ENCODE data around the gene MLH1. TPM values are rescaled to one million over a fixed set of nuclear protein-coding genes. Genes with fewer than 3 reads are reported as not detected.
"Not testable (repeated sequence)": the region's sequence is repeated elsewhere in the genome, so short reads cannot be mapped to it uniquely, and the experiment has no call there.

MLH1 gene
- total and polyA plus RNA-seq, 2 donors (not counting 1 experiment from before 2014, with no cell fraction given) = 34.4 to 62.3 TPM

GRCh38 chr3:36959821-36960220 lies 33.5 kb upstream of the MLH1 start:
- peak in 1 of 2 donors; percentile 35 for DNase-seq (ENCODE audit: low read depth in 2 of 2)
- Histone ChIP-seq H3K27ac (ENCODE audit: insufficient read depth, low read length) (no peak overlapping the region), H3K9ac (ENCODE audit: insufficient read depth, low read length) (no peak overlapping the region), H4K20me1 (ENCODE audit: control insufficient read depth, extremely low read depth, insufficient read depth, low read length) (no peaks in the 10 kb centered on the region), H3K4me1 (ENCODE audit: control insufficient read depth, extremely low read depth, insufficient read depth, low read length) (peaks cover 7% of the 10 kb centered on the region), H3K79me2 (ENCODE audit: control insufficient read depth, insufficient read depth, low read length) (no peaks in the 10 kb centered on the region), H2AFZ (ENCODE audit: low read length) (no peak overlapping the region), H3K36me3 (ENCODE audit: control insufficient read depth, insufficient read depth, low read length) (no peaks in the 10 kb centered on the region), H3K27me3 (ENCODE audit: control insufficient read depth, insufficient read depth, low read length) (no peaks in the 10 kb centered on the region), H3K9me3 (ENCODE audit: control insufficient read depth, insufficient read depth, low read depth, low read length) (no peaks in the 10 kb centered on the region), H3K4me3 (replicated peaks in 1 of 4; ENCODE audit: control extremely low read depth in 1 of 4, insufficient read depth in 1 of 4, low read depth in 3 of 4, low read length in 4 of 4) (no peak overlapping the region), H3K4me2 (ENCODE audit: extremely low read depth, insufficient read depth, low read length) (no peak overlapping the region)
- TF ChIP-seq CTCF (conservative IDR thresholded peaks at IDR 0.05 in 1 of 2, IDR thresholded peaks at IDR 0.05 in 1 of 2; ENCODE audit: low read depth in 1 of 2, low read length in 2 of 2) (no peak), EZH2 (IDR thresholded peaks at IDR 0.05; ENCODE audit: low read length, missing control alignments) (no peak)

- no peaks in the 10 kb centered on the region for H3K79me2 ChIP-seq (ENCODE audit: control insufficient read depth, insufficient read depth, low read length)
- H3K4me1 ChIP-seq (ENCODE audit: control insufficient read depth, extremely low read depth, insufficient read depth, low read length) = peaks cover 7% of the 10 kb centered on the region
- H4K20me1 ChIP-seq (ENCODE audit: control insufficient read depth, extremely low read depth, insufficient read depth, low read length) = no peaks in the 10 kb centered on the region
- H3K27me3 ChIP-seq (ENCODE audit: control insufficient read depth, insufficient read depth, low read length) = no peaks in the 10 kb centered on the region
- no peak overlapping the region for H3K4me3 ChIP-seq (replicated peaks in 1 of 4; ENCODE audit: control extremely low read depth in 1 of 4, insufficient read depth in 1 of 4, low read depth in 3 of 4, low read length in 4 of 4)
- H3K4me2 ChIP-seq (ENCODE audit: extremely low read depth, insufficient read depth, low read length) = no peak overlapping the region
- no peak overlapping the region for H2AFZ ChIP-seq (ENCODE audit: low read length)
- no peaks in the 10 kb centered on the region for H3K9me3 ChIP-seq (ENCODE audit: control insufficient read depth, insufficient read depth, low read depth, low read length)
- TF ChIP-seq CTCF (conservative IDR thresholded peaks at IDR 0.05 in 1 of 2, IDR thresholded peaks at IDR 0.05 in 1 of 2; ENCODE audit: low read depth in 1 of 2, low read length in 2 of 2) (no peak), EZH2 (IDR thresholded peaks at IDR 0.05; ENCODE audit: low read length, missing control alignments) (no peak)
- no peak overlapping the region for H3K27ac ChIP-seq (ENCODE audit: insufficient read depth, low read length)
- no peak for DNase-seq (ENCODE audit: low read depth in 2 of 2)
- H3K9ac ChIP-seq (ENCODE audit: insufficient read depth, low read length) = no peak overlapping the region
- H3K36me3 ChIP-seq (ENCODE audit: control insufficient read depth, insufficient read depth, low read length) = no peaks in the 10 kb centered on the region
These were observed 32.8 kb upstream of the MLH1 start for GRCh38 chr3:36960502-36960901.

GRCh38 chr3:36963008-36963407 lies 30.3 kb upstream of the MLH1 start:
- H2AFZ ChIP-seq (ENCODE audit: low read length); H3K4me2 ChIP-seq (ENCODE audit: extremely low read depth, insufficient read depth, low read length); H3K36me3 ChIP-seq (ENCODE audit: control insufficient read depth, insufficient read depth, low read length): not testable (repeated sequence)

More at GRCh38 chr3:36963008-36963407, 30.3 kb upstream of the MLH1 start:
- not testable (repeated sequence) for H3K27ac ChIP-seq (ENCODE audit: insufficient read depth, low read length); DNase-seq (ENCODE audit: low read depth in 2 of 2); H3K9me3 ChIP-seq (ENCODE audit: control insufficient read depth, insufficient read depth, low read depth, low read length); H4K20me1 ChIP-seq (ENCODE audit: control insufficient read depth, extremely low read depth, insufficient read depth, low read length); H3K4me3 ChIP-seq (replicated peaks in 1 of 4; ENCODE audit: control extremely low read depth in 1 of 4, insufficient read depth in 1 of 4, low read depth in 3 of 4, low read length in 4 of 4); H3K27me3 ChIP-seq (ENCODE audit: control insufficient read depth, insufficient read depth, low read length); H3K4me1 ChIP-seq (ENCODE audit: control insufficient read depth, extremely low read depth, insufficient read depth, low read length); H3K9ac ChIP-seq (ENCODE audit: insufficient read depth, low read length); H3K79me2 ChIP-seq (ENCODE audit: control insufficient read depth, insufficient read depth, low read length)

Measured in fibroblast of lung (primary cell).